ENCODE data around the gene MEMO1. TPM values are rescaled to one million over a fixed set of nuclear protein-coding genes. Genes with fewer than 3 reads are reported as not detected.
"Not testable (repeated sequence)": the region's sequence is repeated elsewhere in the genome, so short reads cannot be mapped to it uniquely, and the experiment has no call there.

The MEMO1 gene
- total RNA-seq, 1 donor from 2014 or later = 43.8 TPM

- ATAC-seq (ENCODE audit: poor library complexity) (no peak), DNase-seq (no peak)
Observed at GRCh38 chr2:31932589-31932988, 78.2 kb downstream of the MEMO1 start.

GRCh38 chr2:31931916-31932315 is 78.9 kb downstream of the MEMO1 start:
- no peak for DNase-seq
- intact Hi-C loops (cut with DNase I) = no loop called here
- no peak for ATAC-seq (ENCODE audit: poor library complexity)

More at GRCh38 chr2:31932589-31932988, 78.2 kb downstream of the MEMO1 start:
- intact Hi-C loops (cut with DNase I) = no loop called here

- intact Hi-C loops (cut with DNase I) = no loop called here
- DNase-seq (no peak), ATAC-seq (ENCODE audit: poor library complexity) (no peak)
Observed at GRCh38 chr2:31925517-31925916, 85.3 kb downstream of the MEMO1 start.

- DNase-seq (no peak), ATAC-seq (ENCODE audit: poor library complexity) (peak; percentile 64)
- intact Hi-C loops (cut with DNase I) = no loop called here
Observed at GRCh38 chr2:31923662-31924061, 87.1 kb downstream of the MEMO1 start.

- ATAC-seq (ENCODE audit: poor library complexity) (peak; percentile 10), DNase-seq (no peak)
- intact Hi-C loops (cut with DNase I) = no loop called here
Observed at GRCh38 chr2:31922542-31923408, 88.0 kb downstream of the MEMO1 start.

GRCh38 chr2:31920962-31921361 is 89.8 kb downstream of the MEMO1 start:
- intact Hi-C loops (cut with DNase I) = no loop called here
- ATAC-seq (ENCODE audit: poor library complexity) = peak; percentile 41
- DNase-seq = no peak

- no peak for ATAC-seq (ENCODE audit: poor library complexity)
- intact Hi-C loops (cut with DNase I) = no loop called here
Observed at GRCh38 chr2:31919499-31919898, 91.3 kb downstream of the MEMO1 start.

GRCh38 chr2:31909661-31910060 is 101.1 kb downstream of the MEMO1 start:
- intact Hi-C loops (cut with DNase I) = no loop called here
- ATAC-seq (ENCODE audit: poor library complexity) = no peak
- no peak for DNase-seq

More at GRCh38 chr2:31919499-31919898, 91.3 kb downstream of the MEMO1 start:
- no peak for DNase-seq

GRCh38 chr2:31907491-31907890 is 103.3 kb downstream of the MEMO1 start:
- not testable (repeated sequence) for ATAC-seq (ENCODE audit: poor library complexity)

GRCh38 chr2:31903109-31903780 is 107.6 kb downstream of the MEMO1 start:
- ATAC-seq (ENCODE audit: poor library complexity) (no peak), DNase-seq (no peak)
- intact Hi-C loops (cut with DNase I) = no loop called here

More at GRCh38 chr2:31907491-31907890, 103.3 kb downstream of the MEMO1 start:
- intact Hi-C loops (cut with DNase I); DNase-seq: not testable (repeated sequence)

GRCh38 chr2:31901900-31902299 is 108.9 kb downstream of the MEMO1 start:
- DNase-seq = no peak
- intact Hi-C loops (cut with DNase I) = no loop called here
- ATAC-seq (ENCODE audit: poor library complexity) = no peak

- DNase-seq; intact Hi-C loops (cut with DNase I); ATAC-seq (ENCODE audit: poor library complexity): not testable (repeated sequence)
Observed at GRCh38 chr2:31900156-31900555, 110.7 kb downstream of the MEMO1 start.

GRCh38 chr2:31898346-31898745 is 112.5 kb downstream of the MEMO1 start:
- intact Hi-C loops (cut with DNase I); ATAC-seq (ENCODE audit: poor library complexity); DNase-seq: not testable (repeated sequence)

GRCh38 chr2:31897340-31897739 is 113.5 kb downstream of the MEMO1 start:
- DNase-seq; ATAC-seq (ENCODE audit: poor library complexity); intact Hi-C loops (cut with DNase I): not testable (repeated sequence)

GRCh38 chr2:31896293-31896692 is 114.5 kb downstream of the MEMO1 start:
- DNase-seq = no peak
- intact Hi-C loops (cut with DNase I) = no loop called here
- no peak for ATAC-seq (ENCODE audit: poor library complexity)

GRCh38 chr2:31894656-31895055 is 116.2 kb downstream of the MEMO1 start:
- ATAC-seq (ENCODE audit: poor library complexity) (no peak), DNase-seq (no peak)
- intact Hi-C loops (cut with DNase I) = no loop called here

GRCh38 chr2:31893094-31893493 is 117.7 kb downstream of the MEMO1 start:
- intact Hi-C loops (cut with DNase I) = no loop called here
- ATAC-seq (ENCODE audit: poor library complexity) = no peak
- no peak for DNase-seq

GRCh38 chr2:31889044-31889443 is 121.8 kb downstream of the MEMO1 start:
- ATAC-seq (ENCODE audit: poor library complexity) = no peak
- intact Hi-C loops (cut with DNase I) = no loop called here
- DNase-seq = no peak

GRCh38 chr2:31888550-31888949 is 122.3 kb downstream of the MEMO1 start:
- DNase-seq (no peak), ATAC-seq (ENCODE audit: poor library complexity) (no peak)
- intact Hi-C loops (cut with DNase I) = no loop called here

- intact Hi-C loops (cut with DNase I) = no loop called here
- DNase-seq (no peak), ATAC-seq (ENCODE audit: poor library complexity) (no peak)
Observed at GRCh38 chr2:31886700-31887099, 124.1 kb downstream of the MEMO1 start.

Data from Right ventricle myocardium superior (tissue), 1 donor.